HCT116 (cell line): Measurements from ENCODE around the gene FGF1. TPM values are rescaled to one million over a fixed set of nuclear protein-coding genes. Genes with fewer than 3 reads are reported as not detected.

Source experiments
- ATAC-seq: fragments of 200-7000 bp; cut with Tn5 transposase; 2 replicates; pipeline ENCODE4 v1.9.1; 2020; ENCODE audit warnings: mild to moderate bottlenecking, moderate library complexity
- BruUV-seq: library from RNA; stranded (reverse); fragments of 400-500 nt; replicated peaks from 2 replicates; lab custom pipeline; 2021; lab: Mats Ljungman, UMichigan
- CTCF ChIA-PET: fragments of 300-600 bp; sonication (Branson Sonifier 250); formaldehyde crosslinking; loops from one replicate; lab custom pipeline; 2021; ENCODE audit warnings: antibody characterized with exemption; lab: Charles Lee
- POLR2A ChIA-PET: fragments of 300-600, 350-600 bp; sonication (Branson Sonifier 250); formaldehyde crosslinking; loops from one replicate; lab custom pipeline; 2021; ENCODE audit warnings: antibody characterized with exemption; lab: Charles Lee
- RAD21 ChIA-PET, 2 experiments: fragments of 300-600 bp; sonication (Branson Sonifier 250); formaldehyde crosslinking; loops; one replicate each; lab custom pipeline; 2023; ENCODE audit warnings: low total read pairs in 2 of 2; ENCODE audit not compliant: uncharacterized antibody in 2 of 2, unreplicated experiment in 2 of 2, low non-redundant PET in 1 of 2; lab: Charles Lee
- DNase-seq: peaks from one replicate; pipeline ENCODE4 v3.0.0-alpha.2; 2010; ENCODE audit warnings: low read depth, low spot score
- H2AFZ ChIP-seq: fragments of 200-600 bp; shearing (Covaris generic), sonication (generic); 2 replicates; pipeline ENCODE4 v1.6.1; 2017; ENCODE audit warnings: low read depth, mixed run types, mixed read lengths, antibody characterized with exemption, low read length; ENCODE audit not compliant: poor library complexity, severe bottlenecking
- H3K27ac ChIP-seq: 2 replicates; pipeline ENCODE4 v1.5.1; 2012; ENCODE audit warnings: low read depth, low read length
- H3K27me3 ChIP-seq: fragments of 200-600 bp; sonication (generic); 2 replicates; pipeline ENCODE4 v1.6.1; 2016; ENCODE audit warnings: mixed run types, low read length, mixed read lengths; ENCODE audit not compliant: insufficient read depth
- H3K36me3 ChIP-seq, 2 experiments: fragments of 200-500 bp in 1 of 2; fragments of 200-600 bp in 1 of 2; sonication (Bioruptor generic) in 1 of 2; sonication (generic) in 1 of 2; 2 replicates each; pipeline versions ENCODE4 v1.5.1 to v1.6.1; 2014 to 2016; ENCODE audit warnings: low read length in 2 of 2, inconsistent platforms in 1 of 2, mixed read lengths in 1 of 2, mixed run types in 1 of 2; ENCODE audit not compliant: insufficient read depth in 2 of 2, control insufficient read depth in 1 of 2
- H3K4me1 ChIP-seq, 2 experiments: fragments of 200-600 bp in 1 of 2; sonication (generic) in 1 of 2; 2 replicates each; pipeline versions ENCODE4 v1.5.1 to v1.6.1; 2012 to 2017; ENCODE audit warnings: low read length in 2 of 2, inconsistent platforms in 1 of 2, mild to moderate bottlenecking in 1 of 2, mixed read lengths in 1 of 2, mixed run types in 1 of 2, moderate library complexity in 1 of 2; ENCODE audit not compliant: insufficient read depth in 2 of 2, control insufficient read depth in 1 of 2
- H3K4me2 ChIP-seq: fragments of 200-600 bp; sonication (generic); 2 replicates; pipeline ENCODE4 v1.6.1; 2017; ENCODE audit warnings: mixed run types, low read length, mixed read lengths
- H3K4me3 ChIP-seq, 2 experiments: fragments of 200-600 bp in 1 of 2; sonication (generic) in 1 of 2; replicated peaks in 1 of 2; 2 replicates each; pipeline ENCODE4 v1.5.1; 2011 to 2016; ENCODE audit warnings: low read length in 2 of 2, control low read depth in 1 of 2, low read depth in 1 of 2, mild to moderate bottlenecking in 1 of 2, mixed read lengths in 1 of 2, mixed run types in 1 of 2
- H3K79me2 ChIP-seq: fragments of 200-600 bp; sonication (generic); 2 replicates; pipeline ENCODE4 v1.6.1; 2017; ENCODE audit warnings: mild to moderate bottlenecking, mixed run types, low read length, moderate library complexity, mixed read lengths; ENCODE audit not compliant: insufficient read depth
- H3K9ac ChIP-seq: fragments of 200-600 bp; sonication (generic); 2 replicates; pipeline ENCODE4 v1.6.1; 2016; ENCODE audit warnings: low read length, mixed read lengths
- H3K9me2 ChIP-seq: fragments of 200-600 bp; sonication (generic), shearing (Covaris generic); 2 replicates; pipeline ENCODE4 v1.6.1; 2017; ENCODE audit warnings: mixed run types, mild to moderate bottlenecking, moderate library complexity; ENCODE audit not compliant: insufficient read depth
- H3K9me3 ChIP-seq, 2 experiments: fragments of 200-500 bp in 1 of 2; fragments of 200-600 bp in 1 of 2; sonication (Bioruptor generic) in 1 of 2; sonication (generic) in 1 of 2; 2 replicates each; pipeline ENCODE4 v1.6.1; 2014 to 2017; ENCODE audit warnings: low read length in 2 of 2, mixed read lengths in 2 of 2, inconsistent platforms in 1 of 2, low read depth in 1 of 2, mild to moderate bottlenecking in 1 of 2, mixed run types in 1 of 2, moderate library complexity in 1 of 2; ENCODE audit not compliant: control insufficient read depth in 1 of 2, insufficient read depth in 1 of 2
- H4K20me1 ChIP-seq: fragments of 200-600 bp; sonication (generic), shearing (Covaris generic); 2 replicates; pipeline ENCODE4 v1.6.1; 2017; ENCODE audit warnings: mixed run types, mild to moderate bottlenecking, moderate library complexity; ENCODE audit not compliant: insufficient read depth
- CEBPB ChIP-seq: IDR thresholded peaks from 2 replicates; pipeline ENCODE4 v1.6.1; 2012; ENCODE audit warnings: low read depth
- EGR1 ChIP-seq: IDR thresholded peaks from 2 replicates; pipeline ENCODE4 v1.6.1; 2012; ENCODE audit warnings: low read depth
- ELF1 ChIP-seq: IDR thresholded peaks from 2 replicates; pipeline ENCODE4 v1.6.1; 2012; ENCODE audit warnings: low read depth, borderline replicate concordance
- FOSL1 ChIP-seq: IDR thresholded peaks from 2 replicates; pipeline ENCODE4 v1.6.1; 2012; ENCODE audit warnings: low read depth
- JUND ChIP-seq: IDR thresholded peaks from 2 replicates; pipeline ENCODE4 v1.6.1; 2012
- POLR2AphosphoS5 ChIP-seq: IDR thresholded peaks from 2 replicates; pipeline ENCODE4 v1.6.1; 2011; ENCODE audit warnings: mild to moderate bottlenecking, low read depth, low read length, moderate library complexity
- SIN3A ChIP-seq: IDR thresholded peaks from 2 replicates; pipeline ENCODE4 v1.6.1; 2012; ENCODE audit warnings: low read depth
- SRF ChIP-seq: IDR thresholded peaks from 2 replicates; pipeline ENCODE4 v1.6.1; 2012; ENCODE audit warnings: low read depth
- TCF7L2 ChIP-seq: IDR thresholded peaks from 2 replicates; pipeline ENCODE4 v1.7.0; 2011; ENCODE audit warnings: borderline replicate concordance, inconsistent platforms; ENCODE audit not compliant: insufficient read depth, insufficient read length; ENCODE audit errors: extremely low read depth
- ZBTB33 ChIP-seq: IDR thresholded peaks from 2 replicates; pipeline ENCODE4 v1.6.1; 2011; ENCODE audit warnings: mild to moderate bottlenecking, low read length, moderate library complexity; ENCODE audit not compliant: insufficient replicate concordance; ENCODE audit errors: extremely low read depth
- ZFX ChIP-seq: fragments of 450-650 bp; IDR thresholded peaks from 2 replicates; pipeline ENCODE4 v1.6.1; 2017
- intact Hi-C: fragments of 100-400 bp; cut with micrococcal nuclease; formaldehyde crosslinking; loops from 2 replicates; pipeline ENCODE4 v1.10.0; 2022
- total RNA-seq: library from RNA; stranded (reverse); gene quantifications from one replicate; pipeline ENCODE4 v1.2.1, GENCODE V29; 2021; ENCODE audit not compliant: unreplicated experiment
- TF ChIP-seq, protein P1 (sequence below), 3 experiments: fragments of 200-600 bp in 1 of 3; sonication (generic) in 1 of 3; IDR thresholded peaks in 2 of 3; conservative IDR thresholded peaks in 1 of 3; 2 replicates each; pipeline ENCODE4 v1.5.1; 2012 to 2017; ENCODE audit warnings: low read depth in 2 of 3, low read length in 2 of 3, antibody characterized with exemption in 1 of 3, borderline replicate concordance in 1 of 3, control low read depth in 1 of 3, mild to moderate bottlenecking in 1 of 3, mixed read lengths in 1 of 3, mixed run types in 1 of 3, moderate library complexity in 1 of 3; ENCODE audit not compliant: insufficient read depth in 1 of 3

The FGF1 gene
- total RNA-seq, 1 experiment from 2014 or later = not detected

DNA sequence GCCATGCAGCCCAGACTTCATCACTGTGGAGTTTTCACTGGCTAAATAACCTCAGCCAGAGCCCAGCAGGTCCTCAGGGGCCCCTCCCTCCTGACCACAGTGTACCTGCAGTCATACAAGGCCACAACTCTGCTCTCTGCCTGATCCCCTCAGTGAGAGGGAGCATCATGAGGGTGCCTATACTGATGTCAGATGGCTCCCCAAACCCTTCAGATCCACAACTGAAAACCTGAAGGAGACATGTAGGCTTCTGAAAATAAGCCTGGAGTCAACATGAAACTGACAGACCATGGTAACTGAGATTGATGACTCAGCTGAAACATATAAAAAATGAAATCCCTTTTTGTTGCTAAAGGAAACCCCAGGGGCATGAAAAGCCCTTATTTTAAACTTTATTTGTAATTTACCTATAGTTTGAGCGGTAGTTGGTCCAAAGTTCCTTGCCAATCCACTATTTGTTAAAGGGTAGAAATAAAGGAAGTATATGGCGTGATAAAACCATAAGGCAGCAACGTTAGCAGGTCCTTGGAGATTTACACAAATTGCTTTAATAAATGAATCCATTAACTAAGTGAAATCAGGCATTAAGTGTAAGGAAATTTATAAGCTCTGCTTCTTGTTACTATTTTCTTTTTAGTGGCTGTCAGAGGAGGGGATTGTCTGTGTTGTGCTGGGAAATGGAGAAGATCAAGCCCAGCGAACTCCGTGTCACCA, 68.3 kb downstream of the FGF1 start (continued):
- no peak for TF ChIP-seq CEBPB

- no peaks in the 10 kb centered on the region for H3K36me3 ChIP-seq
- peaks cover 0 to 16% of the 10 kb centered on the region in 2 experiments; a peak in 2 of 4 replicates for H3K4me1 ChIP-seq
- no peak overlapping the region for H3K9ac ChIP-seq
- no peaks in the 10 kb centered on the region for H4K20me1 ChIP-seq
- no peak overlapping the region for H3K27ac ChIP-seq
- intact Hi-C loops = no loop called here
- DNase-seq (no peak), ATAC-seq (no peak)
- RAD21 ChIA-PET = interaction anchor here in 1 of 2 experiments (0.5 kb wide), 1 partner anchor 70 kb away, joined by 3 read pairs; the partner anchor contains the start of gene FGF1
- CTCF ChIA-PET = no interaction called here
- POLR2A ChIA-PET = no interaction called here
- no peaks in the 10 kb centered on the region for H3K79me2 ChIP-seq
- TF ChIP-seq EGR1 (no peak), TCF7L2 (no peak), POLR2AphosphoS5 (no peak), FOSL1 (no peak), JUND (no peak)
- H3K4me3 ChIP-seq = no peak overlapping the region
- H3K9me2 ChIP-seq = no peaks in the 10 kb centered on the region
- no peaks in the 10 kb centered on the region for H3K9me3 ChIP-seq
- H3K27me3 ChIP-seq = no peaks in the 10 kb centered on the region
- BruUV-seq = no TSS peak
- no peak overlapping the region for H2AFZ ChIP-seq
- no peak overlapping the region for H3K4me2 ChIP-seq
Measured at GRCh38 chr5:142615948-142616347, 69.9 kb downstream of the FGF1 start.

- Histone ChIP-seq H3K4me3 (no peak overlapping the region), H3K27me3 (no peaks in the 10 kb centered on the region), H3K4me1 (peaks cover 0 to 12% of the 10 kb centered on the region in 2 experiments; a peak in 2 of 4 replicates), H3K79me2 (no peaks in the 10 kb centered on the region), H3K4me2 (no peak overlapping the region), H3K9me2 (no peaks in the 10 kb centered on the region), H3K36me3 (no peaks in the 10 kb centered on the region), H3K9ac (no peak overlapping the region), H2AFZ (no peak overlapping the region), H3K9me3 (no peaks in the 10 kb centered on the region), H4K20me1 (no peaks in the 10 kb centered on the region), H3K27ac (no peak overlapping the region)
- RAD21 ChIA-PET = interaction anchor here in 1 of 2 experiments (0.6 kb wide), 1 partner anchor 462 kb away, joined by 5 read pairs; no protein-coding TSS in a partner anchor
- CTCF ChIA-PET = no interaction called here
- POLR2A ChIA-PET = no interaction called here
- intact Hi-C loops = loop anchor here (5.0 kb wide), 1 partner anchor 268 kb away; no protein-coding TSS in a partner anchor
- ATAC-seq (no peak), DNase-seq (no peak)
- BruUV-seq = no TSS peak
- TF ChIP-seq SRF = no peak
- TF ChIP-seq, protein P1, sequence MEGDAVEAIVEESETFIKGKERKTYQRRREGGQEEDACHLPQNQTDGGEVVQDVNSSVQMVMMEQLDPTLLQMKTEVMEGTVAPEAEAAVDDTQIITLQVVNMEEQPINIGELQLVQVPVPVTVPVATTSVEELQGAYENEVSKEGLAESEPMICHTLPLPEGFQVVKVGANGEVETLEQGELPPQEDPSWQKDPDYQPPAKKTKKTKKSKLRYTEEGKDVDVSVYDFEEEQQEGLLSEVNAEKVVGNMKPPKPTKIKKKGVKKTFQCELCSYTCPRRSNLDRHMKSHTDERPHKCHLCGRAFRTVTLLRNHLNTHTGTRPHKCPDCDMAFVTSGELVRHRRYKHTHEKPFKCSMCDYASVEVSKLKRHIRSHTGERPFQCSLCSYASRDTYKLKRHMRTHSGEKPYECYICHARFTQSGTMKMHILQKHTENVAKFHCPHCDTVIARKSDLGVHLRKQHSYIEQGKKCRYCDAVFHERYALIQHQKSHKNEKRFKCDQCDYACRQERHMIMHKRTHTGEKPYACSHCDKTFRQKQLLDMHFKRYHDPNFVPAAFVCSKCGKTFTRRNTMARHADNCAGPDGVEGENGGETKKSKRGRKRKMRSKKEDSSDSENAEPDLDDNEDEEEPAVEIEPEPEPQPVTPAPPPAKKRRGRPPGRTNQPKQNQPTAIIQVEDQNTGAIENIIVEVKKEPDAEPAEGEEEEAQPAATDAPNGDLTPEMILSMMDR (IDR thresholded peaks at IDR 0.05 in 2 of 3, conservative IDR thresholded peaks at IDR 0.05 in 1 of 3; ENCODE audit: borderline replicate concordance in 1 of 3, insufficient read depth in 1 of 3, low read depth in 2 of 3, low read length in 2 of 3) = no peak
- TF ChIP-seq JUND = no peak
- no peak for TF ChIP-seq SIN3A
- no peak for TF ChIP-seq ELF1
- TF ChIP-seq ZBTB33 = no peak
- no peak for TF ChIP-seq ZFX
Measured at GRCh38 chr5:142614054-142614453, 71.8 kb downstream of the FGF1 start.
